Measurements from ENCODE around the gene PAIP2B.
"Not testable (repeated sequence)": the region's sequence is repeated elsewhere in the genome, so short reads cannot be mapped to it uniquely, and the experiment has no call there.

The PAIP2B gene

GRCh38 chr2:71226965-71227560 is at the start of gene PAIP2B:
Gene PAIP2B, minus strand, starts transcription at chr2:71227103. Its CDS starts 24,514 bp downstream, at chr2:71202589.
- DNase-seq: peak; percentile 94

- DNase-seq: no peak
Observed at GRCh38 chr2:71275939-71276310, 49.0 kb upstream of the PAIP2B start.

- no peak for DNase-seq
Observed at GRCh38 chr2:71269511-71270090, 42.7 kb upstream of the PAIP2B start.

- DNase-seq: no peak
Observed at GRCh38 chr2:71263386-71263785, 36.5 kb upstream of the PAIP2B start.

GRCh38 chr2:71261534-71261933 is 34.6 kb upstream of the PAIP2B start:
- DNase-seq: no peak

GRCh38 chr2:71256421-71256820 is 29.5 kb upstream of the PAIP2B start:
- DNase-seq: no peak

- DNase-seq: no peak
Observed at GRCh38 chr2:71254776-71255175, 27.9 kb upstream of the PAIP2B start.

- DNase-seq: no peak
Observed at GRCh38 chr2:71254078-71254477, 27.2 kb upstream of the PAIP2B start.

GRCh38 chr2:71253476-71253875 is 26.6 kb upstream of the PAIP2B start:
- DNase-seq: no peak

GRCh38 chr2:71252862-71253261 is 26.0 kb upstream of the PAIP2B start:
- no peak for DNase-seq

- no peak for DNase-seq
Observed at GRCh38 chr2:71250935-71251334, 24.0 kb upstream of the PAIP2B start.

- DNase-seq: no peak
Observed at GRCh38 chr2:71244302-71244660, 17.4 kb upstream of the PAIP2B start.

GRCh38 chr2:71243634-71244301 is 16.9 kb upstream of the PAIP2B start:
- no peak for DNase-seq

GRCh38 chr2:71240794-71241193 is 13.9 kb upstream of the PAIP2B start:
- DNase-seq: no peak

GRCh38 chr2:71238089-71238488 is 11.2 kb upstream of the PAIP2B start:
- DNase-seq: no peak

- DNase-seq: no peak
Observed at GRCh38 chr2:71235930-71236587, 9.2 kb upstream of the PAIP2B start.

- DNase-seq: not testable (repeated sequence)
Observed at GRCh38 chr2:71233072-71233471, 6.2 kb upstream of the PAIP2B start.

GRCh38 chr2:71226096-71226964 is 573 bp downstream of the PAIP2B start:
- peak; percentile 65 for DNase-seq

- no peak for DNase-seq
Observed at GRCh38 chr2:71224935-71225334, 2.0 kb downstream of the PAIP2B start.

- DNase-seq: no peak
Observed at GRCh38 chr2:71224457-71224856, 2.4 kb downstream of the PAIP2B start.

- no peak for DNase-seq
Observed at GRCh38 chr2:71223767-71224333, 3.1 kb downstream of the PAIP2B start.

GRCh38 chr2:71220743-71221142 is 6.2 kb downstream of the PAIP2B start:
- DNase-seq: no peak

- DNase-seq: no peak
Observed at GRCh38 chr2:71216501-71216900, 10.4 kb downstream of the PAIP2B start.
